Ovary (tissue), 9 donors: Measurements from ENCODE around the gene RTN1. TPM values are rescaled to one million over a fixed set of nuclear protein-coding genes. Genes with fewer than 3 reads are reported as not detected.

Experiments
- DNase-seq, 5 donors: peaks; one replicate each; pipeline ENCODE4 v3.0.0-alpha.2; 2019 to 2020
- H3K27ac ChIP-seq, 2 donors: fragments of 200-600 bp; one replicate each; pipeline versions ENCODE4 v1.5.1 to v1.8.0; 2019 to 2022
- H3K27me3 ChIP-seq: fragments of 200-600 bp; one replicate; pipeline ENCODE4 v1.8.0; 2022
- H3K36me3 ChIP-seq: fragments of 200-600 bp; sonication (generic); one replicate; pipeline ENCODE4 v1.5.1; 2019
- H3K4me1 ChIP-seq: one replicate; pipeline ENCODE4 v1.8.1; 2013; ENCODE audit warnings: mild to moderate bottlenecking, moderate library complexity; ENCODE audit not compliant: insufficient read depth
- H3K4me3 ChIP-seq: fragments of 200-600 bp; sonication (generic); one replicate; pipeline ENCODE4 v1.5.1; 2017
- H3K9me3 ChIP-seq, 2 donors: fragments of 200-600 bp in 1 of 2; sonication (generic) in 1 of 2; one replicate each; pipeline versions ENCODE4 v1.5.1 to v1.8.1; 2013 to 2019; ENCODE audit warnings: mild to moderate bottlenecking in 1 of 2, moderate library complexity in 1 of 2
- EP300 ChIP-seq: sonication (generic); formaldehyde crosslinking; IDR thresholded peaks from one replicate; pipeline ENCODE4 v1.6.1; 2017; ENCODE audit warnings: antibody characterized with exemption
- POLR2A ChIP-seq: fragments of 450-650 bp; IDR thresholded peaks from one replicate; pipeline ENCODE4 v1.6.1; 2017; ENCODE audit warnings: antibody characterized with exemption, mild to moderate bottlenecking, moderate library complexity
- WGBS, 3 donors: extraction: QIAGEN DNeasy Blood & Tissue Kit in 1 of 3; methylation state at CpG; one replicate each; pipeline versions ENCODE4 v1.1.5 to v1.1.7; 2013 to 2017; 5-methylcytosine and 5-hydroxymethylcytosine counted together
- intact Hi-C, 4 donors: fragments of 100-400 bp; cut with DNase I; formaldehyde crosslinking; loops; one replicate each; pipeline versions ENCODE4 v1.11.0 to v1.15.1; 2022 to 2023
- polyA plus RNA-seq, 2 donors: library from polyadenylated mRNA; stranded (reverse); fragments of 200-250 nt in 1 of 2; fragments of 350-450 nt in 1 of 2; fragmentation: Illumina TruSeq in 1 of 2; extraction: RNeasy Lipid Tissue Mini Kit (QIAGEN cat#74804) in 1 of 2; gene quantifications; one replicate each; pipeline ENCODE4 v1.2.3, GENCODE V29; 2013 to 2014
- total RNA-seq, 7 donors: library from RNA; depleted of rRNA in 2 of 7; stranded (reverse); fragments of >200 nt in 2 of 7; fragmentation: NEBNext Ultra II Directional in 3 of 7; extraction: Animal tissue kit (Norgen Biotek cat#: 25700) in 3 of 7; gene quantifications; one replicate each; pipeline versions ENCODE4 v1.1.0 to v1.2.4, GENCODE V29; 2016 to 2023
- TF ChIP-seq, protein P1 (sequence below), 3 donors: fragments of 450-650 bp in 2 of 3; fragments of 200-600 bp in 1 of 3; IDR thresholded peaks; one replicate each; pipeline versions ENCODE4 v1.5.1 to v1.8.0; 2016 to 2022; ENCODE audit warnings: antibody characterized with exemption in 3 of 3, mild to moderate bottlenecking in 1 of 3
- donor health status: DM: no; HTN: no; CAD: no; lungs with moderate emphysema.
- donor health status: DM: no; HTN: no; CAD: no.
- donor health status: Bipolar disorder and iron deficiency.
- donor health status: DM: yes; HTN: yes; CAD: no.
- donor health status: DM: no; HTN: no; CAD: no.
- donor health status: DM: yes; HTN: yes; CAD: no.

RTN1 gene
- total and polyA plus RNA-seq, 9 donors = 0.51 to 10.2 (median 1.00) TPM

DNA sequence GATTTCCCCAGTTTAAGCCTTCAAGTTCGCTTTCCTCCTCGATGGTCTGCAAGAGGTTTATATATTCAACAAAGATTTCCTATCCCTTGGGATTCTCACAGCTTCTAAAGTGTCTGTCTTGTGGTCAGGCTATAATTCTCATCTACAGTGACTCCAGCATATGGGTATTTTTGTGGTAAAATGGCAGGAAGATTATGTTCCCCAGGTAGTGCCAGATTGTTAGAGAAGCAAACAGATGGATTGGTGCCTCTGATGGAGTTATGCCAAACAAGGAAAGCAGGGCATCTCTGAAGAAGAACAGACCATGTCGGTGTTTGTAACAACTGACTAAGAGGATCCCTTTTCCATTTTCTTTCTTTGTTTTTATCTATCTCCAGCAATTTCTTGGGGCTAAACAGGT, 288.4 kb downstream of the RTN1 start:
- Histone ChIP-seq H3K36me3 (no peaks in the 10 kb centered on the region), H3K9me3 (no peaks in the 10 kb centered on the region), H3K27me3 (no peaks in the 10 kb centered on the region), H3K4me1 (no peaks in the 10 kb centered on the region), H3K27ac (no peak overlapping the region), H3K4me3 (no peak overlapping the region)
- 85 to 91% (median 87%) methylated on average over 3 of the region's 3 CpGs for WGBS, 3 donors
- DNase-seq = no peak
- intact Hi-C loops = no loop called here
- TF ChIP-seq EP300 = no peak
- TF ChIP-seq, protein P1, sequence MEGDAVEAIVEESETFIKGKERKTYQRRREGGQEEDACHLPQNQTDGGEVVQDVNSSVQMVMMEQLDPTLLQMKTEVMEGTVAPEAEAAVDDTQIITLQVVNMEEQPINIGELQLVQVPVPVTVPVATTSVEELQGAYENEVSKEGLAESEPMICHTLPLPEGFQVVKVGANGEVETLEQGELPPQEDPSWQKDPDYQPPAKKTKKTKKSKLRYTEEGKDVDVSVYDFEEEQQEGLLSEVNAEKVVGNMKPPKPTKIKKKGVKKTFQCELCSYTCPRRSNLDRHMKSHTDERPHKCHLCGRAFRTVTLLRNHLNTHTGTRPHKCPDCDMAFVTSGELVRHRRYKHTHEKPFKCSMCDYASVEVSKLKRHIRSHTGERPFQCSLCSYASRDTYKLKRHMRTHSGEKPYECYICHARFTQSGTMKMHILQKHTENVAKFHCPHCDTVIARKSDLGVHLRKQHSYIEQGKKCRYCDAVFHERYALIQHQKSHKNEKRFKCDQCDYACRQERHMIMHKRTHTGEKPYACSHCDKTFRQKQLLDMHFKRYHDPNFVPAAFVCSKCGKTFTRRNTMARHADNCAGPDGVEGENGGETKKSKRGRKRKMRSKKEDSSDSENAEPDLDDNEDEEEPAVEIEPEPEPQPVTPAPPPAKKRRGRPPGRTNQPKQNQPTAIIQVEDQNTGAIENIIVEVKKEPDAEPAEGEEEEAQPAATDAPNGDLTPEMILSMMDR (IDR thresholded peaks at IDR 0.05) = no peak
- no peak for TF ChIP-seq POLR2A

DNA sequence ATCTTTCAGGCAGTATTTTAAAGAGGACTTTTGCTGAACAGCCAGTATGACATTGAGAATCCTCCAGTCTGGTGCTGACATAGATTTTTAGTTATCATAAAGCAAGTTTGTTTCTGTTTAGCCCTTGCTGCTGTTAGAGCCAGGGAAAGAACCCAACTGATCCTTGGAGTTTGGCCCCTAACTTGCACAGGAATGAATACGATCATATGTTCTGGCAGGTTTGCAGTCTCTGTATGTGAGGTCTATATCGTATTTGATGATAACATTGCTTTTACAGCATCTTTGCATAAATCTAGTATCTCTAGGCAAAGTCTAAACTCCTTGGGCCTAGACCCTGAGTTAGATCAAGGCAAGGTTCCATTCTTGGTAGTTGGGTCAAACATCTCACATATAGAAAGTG, 289.7 kb downstream of the RTN1 start:
- Histone ChIP-seq H3K27me3 (no peaks in the 10 kb centered on the region), H3K36me3 (no peaks in the 10 kb centered on the region), H3K4me3 (no peak overlapping the region), H3K27ac (no peak overlapping the region), H3K9me3 (no peaks in the 10 kb centered on the region), H3K4me1 (no peaks in the 10 kb centered on the region)
- no peak for DNase-seq
- WGBS, 3 donors = 19 to 34% (median 30%) methylated on average over 2 of the region's 2 CpGs
- TF ChIP-seq EP300 (no peak), POLR2A (no peak)
- TF ChIP-seq, protein P1 (IDR thresholded peaks at IDR 0.05) = no peak
- intact Hi-C loops = no loop called here

DNA sequence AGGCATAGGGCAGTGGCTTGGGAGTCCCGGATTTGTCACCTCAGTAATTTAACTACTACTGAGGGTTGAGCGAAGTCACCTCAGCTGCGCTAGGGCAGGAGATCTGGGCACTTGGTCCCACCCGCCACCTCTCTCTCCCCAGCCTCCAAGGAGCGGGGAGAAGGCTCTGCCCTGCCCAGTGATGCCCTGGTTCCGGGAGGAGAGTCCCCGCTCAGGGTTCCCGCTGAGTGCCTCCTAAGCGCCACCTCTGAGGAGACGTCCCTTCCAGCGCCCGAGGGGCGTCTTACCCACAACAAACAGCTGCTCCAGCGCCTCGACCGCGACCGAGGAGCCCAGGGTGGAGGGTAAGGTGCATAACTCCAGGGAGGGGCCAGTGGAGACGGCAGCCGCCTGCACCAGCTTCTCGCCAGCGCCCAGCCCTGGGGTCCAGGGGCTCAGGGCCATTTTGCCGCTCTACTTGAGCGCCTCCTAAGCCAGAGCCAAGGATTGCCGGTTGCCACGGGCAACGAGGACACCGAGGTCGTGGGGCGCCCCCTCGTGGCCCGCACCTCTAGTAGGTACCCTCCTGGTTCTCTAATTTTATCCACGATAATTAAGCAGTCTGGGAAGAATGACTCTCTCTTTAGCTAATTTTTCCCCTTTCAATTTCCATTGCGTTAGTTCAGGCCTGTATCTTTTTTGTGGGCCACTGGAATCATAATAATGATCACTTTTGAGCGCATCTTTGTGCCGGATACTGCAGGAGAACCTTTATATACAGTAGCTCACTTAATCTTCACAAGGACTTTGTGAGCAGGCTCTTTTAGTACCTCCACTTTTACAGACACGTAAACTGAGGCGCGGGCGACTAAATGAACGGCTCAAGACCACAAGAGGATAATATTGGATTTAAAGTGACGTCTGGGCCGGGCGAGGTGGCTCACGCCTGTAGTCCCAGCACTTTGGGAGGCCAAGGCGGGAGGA, 294.0 kb downstream of the RTN1 start, which contains the start of gene CCDC175:
TSS of gene CCDC175 (minus strand) at position 481 of the 963 bp plus-strand sequence. CDS start at position 444, 37 bp downstream.
- no peaks in the 10 kb centered on the region for H3K9me3 ChIP-seq
- intact Hi-C loops = no loop called here
- no peaks in the 10 kb centered on the region for H3K27me3 ChIP-seq
- peak within 1 kb of the TSS; percentile 27 for H3K4me3 ChIP-seq
- no peak within 1 kb of the TSS for H3K27ac ChIP-seq
- no peak for TF ChIP-seq EP300
- no peak for TF ChIP-seq POLR2A
- TF ChIP-seq, protein P1 (IDR thresholded peaks at IDR 0.05) = no peak
- WGBS, 3 donors = 19 to 21% (median 20%) methylated on average over 44 to 46 of the region's 46 CpGs
- H3K4me1 ChIP-seq = no peaks in the 10 kb centered on the region
- H3K36me3 ChIP-seq = no peaks in the 10 kb centered on the region
- DNase-seq = peak; percentile 17 to 64 (median 38)

DNA sequence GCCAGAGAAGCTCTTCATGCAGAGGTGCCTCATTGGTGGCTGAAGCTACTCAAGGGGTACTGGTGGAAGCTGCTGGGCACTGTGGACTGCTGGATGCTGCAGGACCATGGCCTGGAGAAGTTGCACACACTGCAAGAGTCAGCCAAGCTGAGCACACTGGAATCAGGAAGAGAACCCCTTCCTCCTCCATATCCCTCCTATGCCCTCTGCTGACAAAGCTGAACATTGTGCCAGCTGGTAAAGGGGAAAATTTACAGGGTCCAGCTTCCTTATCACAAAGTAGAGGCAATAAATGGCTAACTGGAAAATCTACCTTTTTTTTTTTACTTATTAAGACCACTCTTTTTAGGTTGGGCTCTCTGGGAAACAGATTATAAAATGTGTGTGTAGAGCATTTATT, 300.5 kb downstream of the RTN1 start:
- no peaks in the 10 kb centered on the region for H3K27me3 ChIP-seq
- no peaks in the 10 kb centered on the region for H3K36me3 ChIP-seq
- no peak for DNase-seq
- intact Hi-C loops = no loop called here
- no peak overlapping the region for H3K4me3 ChIP-seq
- TF ChIP-seq EP300 (no peak), POLR2A (no peak)
- TF ChIP-seq, protein P1 (IDR thresholded peaks at IDR 0.05) = no peak
- H3K27ac ChIP-seq = no peak overlapping the region
- H3K4me1 ChIP-seq = no peaks in the 10 kb centered on the region
- no peaks in the 10 kb centered on the region for H3K9me3 ChIP-seq
